WTC11 (cell line): Measurements from ENCODE around the gene NTSR1. TPM values are rescaled to one million over a fixed set of nuclear protein-coding genes. Genes with fewer than 3 reads are reported as not detected.

Experiments used
- ATAC-seq: fragments of 200-7000 bp; cut with Tn5 transposase; 2 replicates; pipeline ENCODE4 v1.10.0; 2021; ENCODE audit warnings: mild to moderate bottlenecking, moderate library complexity
- CTCF ChIA-PET: fragments of 300-600 bp; sonication (Branson Sonifier 250); formaldehyde crosslinking; loops from one replicate; lab custom pipeline; 2021; ENCODE audit warnings: antibody characterized with exemption; lab: Charles Lee
- POLR2A ChIA-PET: fragments of 350-600 bp; sonication (Branson Sonifier 250); formaldehyde crosslinking; loops from one replicate; lab custom pipeline; 2021; ENCODE audit warnings: antibody characterized with exemption; lab: Charles Lee
- DNase-seq: peaks from one replicate; pipeline ENCODE4 v3.0.0; 2021; ENCODE audit warnings: low spot score
- H3K27ac Mint-ChIP-seq: 2 replicates; pipeline ENCODE4 v1.8.0; 2021; ENCODE audit warnings: mixed read lengths
- H3K27me3 Mint-ChIP-seq: 2 replicates; pipeline ENCODE4 v1.8.0; 2021; ENCODE audit warnings: low read depth, mild to moderate bottlenecking, moderate library complexity, mixed read lengths
- H3K36me3 Mint-ChIP-seq: 2 replicates; pipeline ENCODE4 v1.8.0; 2021; ENCODE audit warnings: mixed read lengths
- H3K4me1 Mint-ChIP-seq: 2 replicates; pipeline ENCODE4 v1.8.0; 2022; ENCODE audit warnings: mixed read lengths
- H3K4me3 Mint-ChIP-seq: 2 replicates; pipeline ENCODE4 v1.8.0; 2021; ENCODE audit warnings: mild to moderate bottlenecking, moderate library complexity, mixed read lengths
- H3K9me3 Mint-ChIP-seq: 2 replicates; pipeline ENCODE4 v1.8.0; 2021; ENCODE audit warnings: mixed read lengths
- ATF3 ChIP-seq: sonication (generic); formaldehyde crosslinking; conservative IDR thresholded peaks from 2 replicates; pipeline ENCODE4 v1.8.1; 2022; ENCODE audit warnings: mild to moderate bottlenecking, missing genetic modification reagents
- CREB1 ChIP-seq: sonication (generic); formaldehyde crosslinking; IDR thresholded peaks from 2 replicates; pipeline ENCODE4 v1.8.0; 2023; ENCODE audit warnings: mild to moderate bottlenecking, missing genetic modification reagents
- E2F4 ChIP-seq: sonication (generic); formaldehyde crosslinking; IDR thresholded peaks from 2 replicates; pipeline ENCODE4 v1.8.1; 2022; ENCODE audit warnings: low read depth, mild to moderate bottlenecking, moderate library complexity, missing genetic modification reagents, borderline replicate concordance
- ELF4 ChIP-seq: sonication (generic); formaldehyde crosslinking; IDR thresholded peaks from 2 replicates; pipeline ENCODE4 v1.8.1; 2022; ENCODE audit warnings: low read depth, mild to moderate bottlenecking, moderate library complexity, missing genetic modification reagents
- ERG ChIP-seq: fragments of 250-450 bp; sonication (Bioruptor Pico); IDR thresholded peaks from 2 replicates; pipeline ENCODE4 v1.8.0; 2021; ENCODE audit warnings: mild to moderate bottlenecking
- GTF2I ChIP-seq: fragments of 250-450 bp; sonication (Bioruptor Pico); conservative IDR thresholded peaks from 2 replicates; pipeline ENCODE4 v1.4.0; 2021; ENCODE audit warnings: mild to moderate bottlenecking
- IRF1 ChIP-seq: sonication (generic); formaldehyde crosslinking; IDR thresholded peaks from 2 replicates; pipeline ENCODE4 v1.8.0; 2023; ENCODE audit warnings: missing genetic modification reagents
- JUN ChIP-seq: sonication (generic); formaldehyde crosslinking; IDR thresholded peaks from 2 replicates; pipeline ENCODE4 v1.8.0; 2023; ENCODE audit warnings: mild to moderate bottlenecking, missing genetic modification reagents
- MLX ChIP-seq: sonication (generic); formaldehyde crosslinking; IDR thresholded peaks from 2 replicates; pipeline ENCODE4 v1.8.1; 2023; ENCODE audit warnings: mild to moderate bottlenecking, missing genetic modification reagents, moderate library complexity
- MXD4 ChIP-seq: fragments of 250-450 bp; sonication (Bioruptor Pico); IDR thresholded peaks from 2 replicates; pipeline ENCODE4 v1.8.0; 2021; ENCODE audit warnings: mild to moderate bottlenecking, moderate library complexity, borderline replicate concordance
- NR3C1 ChIP-seq: sonication (generic); formaldehyde crosslinking; conservative IDR thresholded peaks from 2 replicates; pipeline ENCODE4 v1.8.1; 2023; ENCODE audit warnings: low read depth, mild to moderate bottlenecking, missing genetic modification reagents
- PRDM15 ChIP-seq: sonication (generic); formaldehyde crosslinking; IDR thresholded peaks from 2 replicates; pipeline ENCODE4 v1.8.0; 2022; ENCODE audit warnings: missing genetic modification reagents
- RELA ChIP-seq: sonication (generic); formaldehyde crosslinking; IDR thresholded peaks from 2 replicates; pipeline ENCODE4 v1.8.1; 2022; ENCODE audit warnings: missing genetic modification reagents, mild to moderate bottlenecking, borderline replicate concordance
- SMAD4 ChIP-seq: sonication (generic); formaldehyde crosslinking; IDR thresholded peaks from 2 replicates; pipeline ENCODE4 v1.8.0; 2022; ENCODE audit warnings: mild to moderate bottlenecking, missing genetic modification reagents
- STAT6 ChIP-seq: sonication (generic); formaldehyde crosslinking; conservative IDR thresholded peaks from 2 replicates; pipeline ENCODE4 v1.8.1; 2023; ENCODE audit warnings: mild to moderate bottlenecking, low read depth, missing genetic modification reagents, moderate library complexity
- TEAD1 ChIP-seq: sonication (generic); formaldehyde crosslinking; IDR thresholded peaks from 2 replicates; pipeline ENCODE4 v1.8.0; 2022; ENCODE audit warnings: mild to moderate bottlenecking, missing genetic modification reagents
- USF2 ChIP-seq: sonication (generic); formaldehyde crosslinking; IDR thresholded peaks from 2 replicates; pipeline ENCODE4 v1.8.1; 2023; ENCODE audit warnings: mild to moderate bottlenecking, missing genetic modification reagents, moderate library complexity
- ZMAT4 ChIP-seq: fragments of 250-450 bp; sonication (Bioruptor Pico); IDR thresholded peaks from 2 replicates; pipeline ENCODE4 v1.9.0; 2021; ENCODE audit warnings: mild to moderate bottlenecking
- ZNF317 ChIP-seq: sonication (generic); formaldehyde crosslinking; IDR thresholded peaks from 2 replicates; pipeline ENCODE4 v1.8.1; 2023; ENCODE audit warnings: low read depth, mild to moderate bottlenecking, moderate library complexity, missing genetic modification reagents, borderline replicate concordance
- ZNF423 ChIP-seq: fragments of 250-450 bp; sonication (Bioruptor Pico); IDR thresholded peaks from 2 replicates; pipeline ENCODE4 v2.1.2; 2022; ENCODE audit warnings: mild to moderate bottlenecking, moderate library complexity
- total RNA-seq: library from RNA; stranded (reverse); gene quantifications from 3 replicates; pipeline ENCODE4 v1.2.3, GENCODE V29; 2021

Gene NTSR1
- total RNA-seq, 1 experiment from 2014 or later, result 0.63 TPM

- Mint-ChIP-seq H3K36me3 (peaks cover 12% of the 10 kb centered on the region), H3K4me3 (no peak overlapping the region), H3K27me3 (peaks cover 12% of the 10 kb centered on the region), H3K27ac (no peak overlapping the region), H3K4me1 (no peaks in the 10 kb centered on the region), H3K9me3 (peaks cover 28% of the 10 kb centered on the region)
- TF ChIP-seq ATF3 (CRISPR knock-in tag) (no peak), CREB1 (CRISPR knock-in tag) (no peak), STAT6 (CRISPR knock-in tag) (no peak), MLX (CRISPR knock-in tag) (no peak), ZMAT4 (CRISPR knock-in tag) (no peak), SMAD4 (CRISPR knock-in tag) (no peak), MXD4 (CRISPR knock-in tag) (no peak), ZNF317 (CRISPR knock-in tag) (no peak), ZNF423 (CRISPR knock-in tag) (no peak), TEAD1 (no peak), JUN (CRISPR knock-in tag) (no peak), RELA (CRISPR knock-in tag) (no peak), USF2 (CRISPR knock-in tag) (no peak), PRDM15 (CRISPR knock-in tag) (no peak), GTF2I (CRISPR knock-in tag) (no peak), E2F4 (CRISPR knock-in tag) (no peak), IRF1 (CRISPR knock-in tag) (no peak), NR3C1 (CRISPR knock-in tag) (no peak), ELF4 (CRISPR knock-in tag) (no peak), ERG (no peak)
- ChIA-PET POLR2A (no interaction called here), CTCF (interaction anchor here (2.6 kb wide), 1 partner anchor 70 kb away, joined by 10 read pairs; no protein-coding TSS in a partner anchor)
- no peak for DNase-seq
- no peak for ATAC-seq
Observed at GRCh38 chr20:62721511-62722370, 13.1 kb downstream of the NTSR1 start.
